ENCODE results near the gene TMPRSS2.

- TF ChIP-seq CTCF (IDR thresholded peaks at IDR 0.05) (no peak), ZFX (IDR thresholded peaks at IDR 0.05; ENCODE audit: borderline replicate concordance) (no peak)
Measured at GRCh38 chr21:41465176-41465781, 42.7 kb downstream of the TMPRSS2 start.
